ENCODE data around the gene PTPRF. TPM values are rescaled to one million over a fixed set of nuclear protein-coding genes. Genes with fewer than 3 reads are reported as not detected.
"Not testable (repeated sequence)": the region's sequence is repeated elsewhere in the genome, so short reads cannot be mapped to it uniquely, and the experiment has no call there.

Gene PTPRF
- total RNA-seq, 3 donors from 2014 or later (not counting 1 experiment from before 2014, with no cell fraction given) = 0.12 to 1.9 TPM; not detected in 1

DNA sequence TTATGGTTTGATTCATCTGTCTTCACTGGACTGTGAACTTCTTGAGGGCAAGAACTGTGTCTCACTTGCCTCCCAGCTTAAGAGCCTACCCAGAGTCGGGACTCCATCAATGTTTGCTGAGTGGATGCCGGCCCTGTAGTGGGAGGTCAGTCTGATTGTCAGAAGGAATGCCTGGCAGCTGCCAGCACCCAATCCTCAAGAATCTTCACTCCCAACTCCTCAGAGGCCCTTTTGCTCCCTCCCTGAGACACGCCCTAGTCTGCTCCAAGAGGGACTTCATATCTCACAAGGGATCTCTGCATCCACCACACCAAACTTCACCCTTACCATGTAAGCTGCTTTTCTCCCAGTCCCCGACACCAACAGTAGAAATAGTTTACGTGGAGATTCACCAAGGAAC lies 104.0 kb downstream of the PTPRF start:
- no peaks in the 10 kb centered on the region for H3K9me3 ChIP-seq (ENCODE audit: control insufficient read depth, insufficient read depth, low read length)
- no peaks in the 10 kb centered on the region for H3K36me3 Mint-ChIP-seq
- TF ChIP-seq, protein P1, sequence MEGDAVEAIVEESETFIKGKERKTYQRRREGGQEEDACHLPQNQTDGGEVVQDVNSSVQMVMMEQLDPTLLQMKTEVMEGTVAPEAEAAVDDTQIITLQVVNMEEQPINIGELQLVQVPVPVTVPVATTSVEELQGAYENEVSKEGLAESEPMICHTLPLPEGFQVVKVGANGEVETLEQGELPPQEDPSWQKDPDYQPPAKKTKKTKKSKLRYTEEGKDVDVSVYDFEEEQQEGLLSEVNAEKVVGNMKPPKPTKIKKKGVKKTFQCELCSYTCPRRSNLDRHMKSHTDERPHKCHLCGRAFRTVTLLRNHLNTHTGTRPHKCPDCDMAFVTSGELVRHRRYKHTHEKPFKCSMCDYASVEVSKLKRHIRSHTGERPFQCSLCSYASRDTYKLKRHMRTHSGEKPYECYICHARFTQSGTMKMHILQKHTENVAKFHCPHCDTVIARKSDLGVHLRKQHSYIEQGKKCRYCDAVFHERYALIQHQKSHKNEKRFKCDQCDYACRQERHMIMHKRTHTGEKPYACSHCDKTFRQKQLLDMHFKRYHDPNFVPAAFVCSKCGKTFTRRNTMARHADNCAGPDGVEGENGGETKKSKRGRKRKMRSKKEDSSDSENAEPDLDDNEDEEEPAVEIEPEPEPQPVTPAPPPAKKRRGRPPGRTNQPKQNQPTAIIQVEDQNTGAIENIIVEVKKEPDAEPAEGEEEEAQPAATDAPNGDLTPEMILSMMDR (IDR thresholded peaks at IDR 0.05) = no peak
- H3K27me3 ChIP-seq (ENCODE audit: control insufficient read depth, insufficient read depth, low read length) = no peaks in the 10 kb centered on the region
- H3K4me1 Mint-ChIP-seq = no peaks in the 10 kb centered on the region
- peaks cover 0 to 3% of the 10 kb centered on the region in 2 donors for H3K27me3 Mint-ChIP-seq (ENCODE audit: low read depth in 2 of 2)
- 91% methylated on average over 5 of the region's 5 CpGs for WGBS (ENCODE audit: insufficient coverage)
- no peak overlapping the region for H3K27ac ChIP-seq (ENCODE audit: low read length)
- intact Hi-C loops (cut with micrococcal nuclease) = no loop called here
- H3K9me3 Mint-ChIP-seq = no peaks in the 10 kb centered on the region
- no peaks in the 10 kb centered on the region for H3K36me3 ChIP-seq (ENCODE audit: control insufficient read depth, insufficient read depth, low read length)
- H3K4me3 Mint-ChIP-seq = no peak overlapping the region
- no peaks in the 10 kb centered on the region for H3K4me1 ChIP-seq (ENCODE audit: control insufficient read depth, insufficient read depth, low read length)
- ATAC-seq = no peak
- H3K27ac Mint-ChIP-seq = no peak overlapping the region
- DNase-seq = no peak
- H3K4me3 ChIP-seq (ENCODE audit: low read length) = no peak overlapping the region

DNA sequence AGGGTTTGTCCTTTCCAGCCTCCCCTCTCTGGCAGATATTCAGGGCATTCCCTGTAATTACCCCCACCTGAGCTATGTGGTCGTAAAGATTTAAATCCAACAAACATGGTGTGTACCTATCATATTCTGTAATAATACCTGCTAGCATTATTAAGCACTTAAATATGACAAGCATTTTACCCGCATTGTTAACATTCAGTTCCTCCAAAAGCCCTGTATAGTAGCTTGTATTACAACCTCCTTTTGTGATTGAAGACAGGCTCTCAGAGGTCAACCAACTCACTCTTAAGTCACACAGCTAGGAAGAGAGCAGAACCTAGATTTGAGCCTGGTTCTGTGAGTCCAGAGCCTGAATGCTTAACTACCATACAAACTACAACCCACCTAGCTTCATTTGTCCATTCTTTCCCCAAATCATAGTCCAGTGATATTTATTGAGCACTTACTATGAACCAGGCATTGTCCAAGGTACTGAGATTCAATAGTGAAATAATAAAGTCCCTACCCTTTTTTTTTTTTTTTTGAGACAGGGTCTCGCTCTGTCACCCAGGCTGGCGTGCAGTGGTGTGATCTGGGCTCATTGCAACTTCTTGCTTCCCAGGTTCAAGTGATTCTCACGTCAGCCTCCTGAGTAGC lies 105.4 kb downstream of the PTPRF start:
- no peak for DNase-seq
- Histone ChIP-seq H3K4me1 (ENCODE audit: control insufficient read depth, insufficient read depth, low read length) (no peaks in the 10 kb centered on the region), H3K27me3 (ENCODE audit: control insufficient read depth, insufficient read depth, low read length) (no peaks in the 10 kb centered on the region), H3K4me3 (ENCODE audit: low read length) (no peak overlapping the region), H3K27ac (ENCODE audit: low read length) (no peak overlapping the region), H3K36me3 (ENCODE audit: control insufficient read depth, insufficient read depth, low read length) (no peaks in the 10 kb centered on the region), H3K9me3 (ENCODE audit: control insufficient read depth, insufficient read depth, low read length) (no peaks in the 10 kb centered on the region)
- 95% methylated on average over 5 of the region's 5 CpGs for WGBS (ENCODE audit: insufficient coverage)
- Mint-ChIP-seq H3K9me3 (no peaks in the 10 kb centered on the region), H3K27ac (no peak overlapping the region), H3K36me3 (no peaks in the 10 kb centered on the region), H3K4me1 (no peaks in the 10 kb centered on the region), H3K27me3 (ENCODE audit: low read depth in 2 of 2) (peaks cover 4 to 7% of the 10 kb centered on the region in 2 donors), H3K4me3 (no peak overlapping the region)
- TF ChIP-seq, protein P1 (IDR thresholded peaks at IDR 0.05) = no peak
- ATAC-seq = no peak
- intact Hi-C loops (cut with micrococcal nuclease) = no loop called here

GRCh38 chr1:43637267-43637666 lies 106.6 kb downstream of the PTPRF start:
- no peaks in the 10 kb centered on the region for H3K36me3 ChIP-seq (ENCODE audit: control insufficient read depth, insufficient read depth, low read length)
- H3K36me3 Mint-ChIP-seq = no peaks in the 10 kb centered on the region
- TF ChIP-seq, protein P1 (IDR thresholded peaks at IDR 0.05) = no peak
- H3K4me1 Mint-ChIP-seq = no peaks in the 10 kb centered on the region
- 97% methylated on average over 7 of the region's 7 CpGs for WGBS (ENCODE audit: insufficient coverage)
- no peaks in the 10 kb centered on the region for H3K4me1 ChIP-seq (ENCODE audit: control insufficient read depth, insufficient read depth, low read length)
- H3K9me3 Mint-ChIP-seq = no peaks in the 10 kb centered on the region
- no peak overlapping the region for H3K27ac Mint-ChIP-seq
- H3K27ac ChIP-seq (ENCODE audit: low read length) = no peak overlapping the region
- H3K9me3 ChIP-seq (ENCODE audit: control insufficient read depth, insufficient read depth, low read length) = no peaks in the 10 kb centered on the region
- no peaks in the 10 kb centered on the region for H3K27me3 ChIP-seq (ENCODE audit: control insufficient read depth, insufficient read depth, low read length)
- intact Hi-C loops (cut with micrococcal nuclease) = no loop called here
- no peak overlapping the region for H3K4me3 ChIP-seq (ENCODE audit: low read length)
- H3K4me3 Mint-ChIP-seq = no peak overlapping the region
- H3K27me3 Mint-ChIP-seq (ENCODE audit: low read depth in 2 of 2) = peaks cover 4 to 7% of the 10 kb centered on the region in 2 donors
- DNase-seq (no peak), ATAC-seq (no peak)

GRCh38 chr1:43638381-43638780 lies 107.7 kb downstream of the PTPRF start:
- no CpG with 5 or more reads among the region's 4 CpGs for WGBS (ENCODE audit: insufficient coverage)
- DNase-seq; H3K36me3 Mint-ChIP-seq; H3K4me3 Mint-ChIP-seq; H3K4me3 ChIP-seq (ENCODE audit: low read length); H3K9me3 Mint-ChIP-seq; H3K27ac ChIP-seq (ENCODE audit: low read length); ATAC-seq; H3K4me1 Mint-ChIP-seq; H3K36me3 ChIP-seq (ENCODE audit: control insufficient read depth, insufficient read depth, low read length); intact Hi-C loops (cut with micrococcal nuclease); H3K27me3 ChIP-seq (ENCODE audit: control insufficient read depth, insufficient read depth, low read length); H3K9me3 ChIP-seq (ENCODE audit: control insufficient read depth, insufficient read depth, low read length); H3K4me1 ChIP-seq (ENCODE audit: control insufficient read depth, insufficient read depth, low read length); H3K27ac Mint-ChIP-seq: not testable (repeated sequence)
- H3K27me3 Mint-ChIP-seq (ENCODE audit: low read depth in 2 of 2) = peaks cover 7 to 12% of the 10 kb centered on the region in 2 donors
